PC-3 (cell line): ENCODE measurements around the gene FZD10.

Experiments
- CTCF ChIP-seq: fragments of 300-600 bp; sonication (generic); conservative IDR thresholded peaks from 2 replicates; pipeline ENCODE4 v1.5.1; 2017; ENCODE audit warnings: antibody characterized with exemption, low read depth, mild to moderate bottlenecking, low read length
- EZH2 ChIP-seq: fragments of 300-600 bp; sonication (generic); IDR thresholded peaks from one replicate; pipeline ENCODE4 v1.6.1; 2017; ENCODE audit warnings: antibody characterized with exemption, mild to moderate bottlenecking, low read length; ENCODE audit not compliant: unreplicated experiment
- EZH2phosphoT487 ChIP-seq: fragments of 300-600 bp; sonication (generic); IDR thresholded peaks from 2 replicates; pipeline ENCODE4 v1.6.1; 2018; ENCODE audit warnings: mild to moderate bottlenecking, antibody characterized with exemption, low read length, borderline replicate concordance

DNA sequence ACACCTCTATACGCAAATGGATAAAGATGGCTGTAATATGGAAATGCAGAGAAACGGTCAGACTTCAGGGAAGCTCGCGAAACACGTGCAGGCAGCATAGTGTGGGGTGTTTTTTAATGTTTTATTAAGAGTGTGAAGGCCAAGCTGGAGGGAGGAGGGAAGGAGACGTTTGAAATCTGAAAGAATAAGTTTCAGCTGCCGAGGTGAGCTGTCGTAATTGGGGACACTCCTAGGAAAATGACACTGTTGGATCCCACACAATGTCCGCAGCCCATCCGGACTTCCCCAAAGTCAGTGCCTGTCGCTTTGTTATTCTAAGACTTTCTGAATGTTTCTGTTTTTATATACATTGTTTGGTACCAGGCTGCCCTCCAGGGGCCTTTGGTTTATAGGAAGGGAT lies 8.3 kb downstream of the FZD10 start:
- TF ChIP-seq CTCF: no peak
- TF ChIP-seq EZH2: no peak
- TF ChIP-seq EZH2phosphoT487: no peak
